Neural progenitor cell (in vitro differentiated cells): Measurements from ENCODE around the gene STAG1. TPM values are rescaled to one million over a fixed set of nuclear protein-coding genes. Genes with fewer than 3 reads are reported as not detected.
"Not testable (repeated sequence)": the region's sequence is repeated elsewhere in the genome, so short reads cannot be mapped to it uniquely, and the experiment has no call there.

Experiments
- DNase-seq: peaks from one replicate; pipeline ENCODE4 v3.0.0-alpha.2; 2016; ENCODE audit warnings: low spot score
- H2AFZ ChIP-seq: fragments of 200-600 bp; sonication (generic); replicated peaks from 2 replicates; pipeline ENCODE4 v1.6.1; 2016; ENCODE audit warnings: antibody characterized with exemption
- H3F3A ChIP-seq: fragments of 200-600 bp; sonication (generic); 2 replicates; pipeline ENCODE4 v1.6.1; 2016; ENCODE audit warnings: antibody characterized with exemption, low read depth
- H3K27ac ChIP-seq: fragments of 200-600 bp; sonication (generic); 2 replicates; pipeline ENCODE4 v1.5.1; 2016; ENCODE audit warnings: mild to moderate bottlenecking
- H3K27me3 ChIP-seq: fragments of 200-600 bp; sonication (generic); 2 replicates; pipeline ENCODE4 v1.6.1; 2016; ENCODE audit warnings: mild to moderate bottlenecking, moderate library complexity
- H3K36me3 ChIP-seq: fragments of 200-600 bp; sonication (generic); 2 replicates; pipeline ENCODE4 v1.5.1; 2016
- H3K4me1 ChIP-seq: fragments of 200-600 bp; sonication (generic); 2 replicates; pipeline ENCODE4 v1.6.1; 2016; ENCODE audit warnings: mixed run types
- H3K4me2 ChIP-seq: fragments of 200-600 bp; sonication (generic); 2 replicates; pipeline ENCODE4 v1.6.1; 2016
- H3K4me3 ChIP-seq: fragments of 200-600 bp; sonication (generic); 2 replicates; pipeline ENCODE4 v1.5.1; 2016
- H3K79me2 ChIP-seq: fragments of 200-600 bp; sonication (generic); 2 replicates; pipeline ENCODE4 v1.6.1; 2016; ENCODE audit warnings: low read depth
- H3K9ac ChIP-seq: fragments of 200-600 bp; sonication (generic); 2 replicates; pipeline ENCODE4 v1.6.1; 2016
- H3K9me3 ChIP-seq: fragments of 200-600 bp; sonication (generic); 2 replicates; pipeline ENCODE4 v1.5.1; 2016; ENCODE audit warnings: low read depth
- H4K20me1 ChIP-seq: fragments of 200-600 bp; sonication (generic); 2 replicates; pipeline ENCODE4 v1.6.1; 2016; ENCODE audit warnings: low read depth
- H3K27ac Mint-ChIP-seq: 3 replicates; pipeline ENCODE4 v1.8.0; 2021; ENCODE audit warnings: mixed read lengths
- H3K27me3 Mint-ChIP-seq: 2 replicates; pipeline ENCODE4 v1.8.0; 2022; ENCODE audit warnings: low read depth, mild to moderate bottlenecking, inconsistent platforms, moderate library complexity, mixed read lengths; ENCODE audit not compliant: insufficient read depth
- H3K36me3 Mint-ChIP-seq: 3 replicates; pipeline ENCODE4 v1.8.0; 2021; ENCODE audit warnings: mixed read lengths
- H3K4me1 Mint-ChIP-seq: 3 replicates; pipeline ENCODE4 v1.8.0; 2021; ENCODE audit warnings: mixed read lengths
- H3K4me3 Mint-ChIP-seq: 3 replicates; pipeline ENCODE4 v1.8.0; 2021; ENCODE audit warnings: mild to moderate bottlenecking, moderate library complexity, mixed read lengths
- H3K9me3 Mint-ChIP-seq: 3 replicates; pipeline ENCODE4 v1.8.0; 2020; ENCODE audit warnings: mixed read lengths
- EZH2 ChIP-seq: fragments of 200-600 bp; sonication (generic); IDR thresholded peaks from 2 replicates; pipeline ENCODE4 v1.6.1; 2017; ENCODE audit warnings: antibody characterized with exemption, mild to moderate bottlenecking, moderate library complexity
- EZH2phosphoT487 ChIP-seq: fragments of 200-600 bp; sonication (generic); IDR thresholded peaks from 2 replicates; pipeline ENCODE4 v1.6.1; 2017; ENCODE audit warnings: antibody characterized with exemption
- total RNA-seq: library from RNA; depleted of rRNA; stranded (reverse); fragments of >200 nt; gene quantifications from 2 replicates; pipeline ENCODE4 v1.2.3, GENCODE V29; 2015; ENCODE audit warnings: low replicate concordance
- TF ChIP-seq, protein P1 (sequence below): fragments of 200-600 bp; sonication (generic); IDR thresholded peaks from 2 replicates; pipeline ENCODE4 v1.5.1; 2017; ENCODE audit warnings: antibody characterized with exemption, mild to moderate bottlenecking

Gene STAG1
- total RNA-seq, 1 donor from 2014 or later: 38.3 TPM

DNA sequence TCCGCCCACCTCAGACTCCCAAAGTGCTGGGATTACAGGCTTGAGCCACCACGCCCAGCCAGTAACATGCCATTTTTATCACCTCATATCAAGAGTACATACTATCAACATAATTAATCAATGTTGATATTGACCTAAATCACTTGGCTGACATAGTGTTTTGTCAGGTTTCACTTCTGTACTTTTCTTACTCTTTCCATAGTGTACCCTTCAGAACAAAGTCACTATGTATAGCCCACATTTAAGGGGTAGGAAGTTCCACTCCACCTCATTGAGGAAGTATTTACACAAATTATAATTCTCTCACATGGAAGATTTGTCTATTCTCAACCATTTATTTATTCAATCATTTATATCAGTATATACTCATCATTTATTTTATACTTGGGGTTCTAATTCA lies 145.2 kb downstream of the STAG1 start:
- Histone ChIP-seq H4K20me1 (no peaks in the 10 kb centered on the region), H3K9ac (no peak overlapping the region), H3K36me3 (no peaks in the 10 kb centered on the region), H3K4me2 (no peak overlapping the region), H3K27me3 (no peaks in the 10 kb centered on the region), H3K4me3 (no peak overlapping the region), H3K27ac (no peak overlapping the region), H3K4me1 (no peaks in the 10 kb centered on the region), H3F3A (no peaks in the 10 kb centered on the region), H2AFZ (no peak overlapping the region), H3K9me3 (no peaks in the 10 kb centered on the region), H3K79me2 (no peaks in the 10 kb centered on the region)
- TF ChIP-seq EZH2phosphoT487: no peak
- TF ChIP-seq EZH2: no peak
- TF ChIP-seq, protein P1, sequence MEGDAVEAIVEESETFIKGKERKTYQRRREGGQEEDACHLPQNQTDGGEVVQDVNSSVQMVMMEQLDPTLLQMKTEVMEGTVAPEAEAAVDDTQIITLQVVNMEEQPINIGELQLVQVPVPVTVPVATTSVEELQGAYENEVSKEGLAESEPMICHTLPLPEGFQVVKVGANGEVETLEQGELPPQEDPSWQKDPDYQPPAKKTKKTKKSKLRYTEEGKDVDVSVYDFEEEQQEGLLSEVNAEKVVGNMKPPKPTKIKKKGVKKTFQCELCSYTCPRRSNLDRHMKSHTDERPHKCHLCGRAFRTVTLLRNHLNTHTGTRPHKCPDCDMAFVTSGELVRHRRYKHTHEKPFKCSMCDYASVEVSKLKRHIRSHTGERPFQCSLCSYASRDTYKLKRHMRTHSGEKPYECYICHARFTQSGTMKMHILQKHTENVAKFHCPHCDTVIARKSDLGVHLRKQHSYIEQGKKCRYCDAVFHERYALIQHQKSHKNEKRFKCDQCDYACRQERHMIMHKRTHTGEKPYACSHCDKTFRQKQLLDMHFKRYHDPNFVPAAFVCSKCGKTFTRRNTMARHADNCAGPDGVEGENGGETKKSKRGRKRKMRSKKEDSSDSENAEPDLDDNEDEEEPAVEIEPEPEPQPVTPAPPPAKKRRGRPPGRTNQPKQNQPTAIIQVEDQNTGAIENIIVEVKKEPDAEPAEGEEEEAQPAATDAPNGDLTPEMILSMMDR: no peak
- Mint-ChIP-seq H3K4me3 (no peak overlapping the region), H3K9me3 (no peaks in the 10 kb centered on the region), H3K4me1 (no peaks in the 10 kb centered on the region), H3K36me3 (peaks cover 16% of the 10 kb centered on the region), H3K27me3 (no peaks in the 10 kb centered on the region), H3K27ac (no peak overlapping the region)
- no peak for DNase-seq

DNA sequence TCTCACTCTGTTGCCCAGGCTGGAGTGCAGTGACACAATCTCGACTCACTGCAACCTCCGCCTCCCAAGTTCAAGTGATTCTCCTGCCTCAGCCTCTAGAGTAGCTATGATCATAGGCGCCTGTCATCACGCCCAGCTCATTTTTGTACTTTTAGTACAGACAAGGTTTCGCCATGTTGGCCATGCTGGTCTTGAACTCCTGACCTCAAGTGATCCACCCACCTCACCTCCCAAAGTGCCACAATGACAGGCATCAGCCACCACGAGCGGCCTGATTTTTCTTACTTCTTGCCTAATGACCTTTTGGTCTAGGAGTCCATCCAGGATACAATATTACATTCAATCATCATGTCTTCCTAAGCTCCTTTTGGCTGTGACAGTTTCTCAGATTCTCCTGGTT lies 146.0 kb downstream of the STAG1 start:
- not testable (repeated sequence) for DNase-seq, H3K9me3 ChIP-seq, H3K27ac Mint-ChIP-seq, H3K79me2 ChIP-seq, H3K27me3 Mint-ChIP-seq, H3F3A ChIP-seq, H3K9me3 Mint-ChIP-seq, H3K36me3 ChIP-seq, H2AFZ ChIP-seq, H3K4me1 Mint-ChIP-seq, H4K20me1 ChIP-seq, H3K4me3 Mint-ChIP-seq, H3K4me2 ChIP-seq, H3K4me1 ChIP-seq, H3K27me3 ChIP-seq, H3K27ac ChIP-seq, H3K4me3 ChIP-seq, H3K9ac ChIP-seq
- peaks cover 18% of the 10 kb centered on the region for H3K36me3 Mint-ChIP-seq

DNA sequence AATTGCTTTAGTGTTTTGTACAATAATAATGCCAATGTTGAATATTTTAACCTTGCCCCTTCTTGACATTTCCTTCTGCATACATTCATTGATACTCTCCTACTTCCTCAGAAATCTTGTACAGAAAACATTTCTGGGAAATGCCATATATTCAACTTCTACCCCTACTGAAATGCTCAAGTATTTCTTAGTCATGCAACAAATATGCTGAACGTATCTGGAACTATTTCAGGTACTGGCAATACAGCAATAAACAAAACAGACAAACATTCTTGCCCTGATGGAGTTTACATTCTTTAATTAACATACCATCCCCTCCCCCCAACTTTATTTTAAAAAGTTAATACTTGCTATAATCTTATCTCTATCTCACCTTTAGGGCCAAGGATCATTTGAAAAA lies 147.2 kb downstream of the STAG1 start:
- H3K79me2 ChIP-seq: no peaks in the 10 kb centered on the region
- H3K27ac Mint-ChIP-seq: no peak overlapping the region
- H3K9me3 ChIP-seq: no peaks in the 10 kb centered on the region
- H3K4me1 Mint-ChIP-seq: no peaks in the 10 kb centered on the region
- no peaks in the 10 kb centered on the region for H3K27me3 Mint-ChIP-seq
- H2AFZ ChIP-seq: no peak overlapping the region
- no peaks in the 10 kb centered on the region for H3K36me3 ChIP-seq
- H3K27ac ChIP-seq: no peak overlapping the region
- no peaks in the 10 kb centered on the region for H3K9me3 Mint-ChIP-seq
- no peak overlapping the region for H3K4me3 Mint-ChIP-seq
- H3K4me3 ChIP-seq: no peak overlapping the region
- H3K4me2 ChIP-seq: no peak overlapping the region
- DNase-seq: no peak
- no peaks in the 10 kb centered on the region for H3K27me3 ChIP-seq
- H3K9ac ChIP-seq: no peak overlapping the region
- TF ChIP-seq EZH2: no peak
- TF ChIP-seq EZH2phosphoT487: no peak
- TF ChIP-seq, protein P1: no peak
- no peaks in the 10 kb centered on the region for H3K4me1 ChIP-seq
- no peaks in the 10 kb centered on the region for H4K20me1 ChIP-seq
- H3F3A ChIP-seq: no peaks in the 10 kb centered on the region
- peaks cover 15% of the 10 kb centered on the region for H3K36me3 Mint-ChIP-seq

DNA sequence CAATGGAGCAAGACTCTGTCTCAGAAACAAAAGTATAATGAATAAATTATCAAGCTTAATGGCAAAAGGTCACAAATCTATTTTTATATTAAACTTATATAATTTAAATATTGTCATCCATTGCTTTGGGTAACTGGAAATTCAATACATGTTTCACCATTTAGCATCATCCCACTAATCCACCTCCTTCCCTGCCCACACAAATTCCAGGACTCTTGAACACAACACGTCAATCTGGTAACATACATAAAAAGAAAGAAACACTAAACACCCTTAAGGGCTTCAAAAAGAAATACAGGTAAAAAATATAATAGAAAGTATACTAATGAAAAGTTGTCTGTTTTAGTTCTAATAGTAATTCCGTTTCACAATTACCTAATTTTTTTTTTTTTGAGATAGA lies 149.4 kb downstream of the STAG1 start:
- TF ChIP-seq, protein P1: no peak
- TF ChIP-seq EZH2phosphoT487 (no peak), EZH2 (no peak)
- no peak for DNase-seq
- Histone ChIP-seq H3K27ac (no peak overlapping the region), H3K4me2 (no peak overlapping the region), H3F3A (no peaks in the 10 kb centered on the region), H3K79me2 (no peaks in the 10 kb centered on the region), H3K4me3 (no peak overlapping the region), H4K20me1 (no peaks in the 10 kb centered on the region), H3K27me3 (no peaks in the 10 kb centered on the region), H3K4me1 (no peaks in the 10 kb centered on the region), H3K36me3 (no peaks in the 10 kb centered on the region), H3K9ac (no peak overlapping the region), H3K9me3 (no peaks in the 10 kb centered on the region), H2AFZ (no peak overlapping the region)
- H3K4me3 Mint-ChIP-seq: no peak overlapping the region
- H3K36me3 Mint-ChIP-seq: peaks cover 15% of the 10 kb centered on the region
- no peak overlapping the region for H3K27ac Mint-ChIP-seq
- H3K4me1 Mint-ChIP-seq: no peaks in the 10 kb centered on the region
- H3K9me3 Mint-ChIP-seq: no peaks in the 10 kb centered on the region
- no peaks in the 10 kb centered on the region for H3K27me3 Mint-ChIP-seq
